K562 (cell line): Measurements from ENCODE around the gene TMEM203. TPM values are rescaled to one million over a fixed set of nuclear protein-coding genes. Genes with fewer than 3 reads are reported as not detected.

Source experiments
- ARID2 ChIP-seq: fragments of 450-650 bp; IDR thresholded peaks from 2 replicates; pipeline ENCODE4 v1.6.1; 2017; ENCODE audit warnings: antibody characterized with exemption, mild to moderate bottlenecking
- ATF2 ChIP-seq: sonication (generic); formaldehyde crosslinking; IDR thresholded peaks from 2 replicates; pipeline ENCODE4 v1.8.1; 2022; ENCODE audit warnings: missing genetic modification reagents
- DNMT1 ChIP-seq: fragments of 450-650 bp; IDR thresholded peaks from 2 replicates; pipeline ENCODE4 v1.6.1; 2016; ENCODE audit warnings: antibody characterized with exemption, mild to moderate bottlenecking
- EGR1 ChIP-seq: fragments of 450-650 bp; conservative IDR thresholded peaks from 2 replicates; pipeline ENCODE4 v1.6.1; 2017; ENCODE audit warnings: mild to moderate bottlenecking
- EP400 ChIP-seq: fragments of 450-650 bp; IDR thresholded peaks from 2 replicates; pipeline ENCODE4 v1.6.1; 2017; ENCODE audit warnings: antibody characterized with exemption, mild to moderate bottlenecking, moderate library complexity
- FOSL1 ChIP-seq: fragments of 200-800 bp; sonication (Bioruptor generic); conservative IDR thresholded peaks from 2 replicates; pipeline ENCODE4 v1.6.1; 2016; ENCODE audit warnings: missing genetic modification characterization, missing compliant biosample characterization
- FOXJ2 ChIP-seq: fragments of 200-800 bp; sonication (Bioruptor generic); IDR thresholded peaks from 2 replicates; pipeline ENCODE4 v1.6.1; 2016; ENCODE audit warnings: missing genetic modification characterization, missing compliant biosample characterization
- JUNB ChIP-seq: fragments of 450-650 bp; formaldehyde crosslinking; conservative IDR thresholded peaks from 2 replicates; pipeline ENCODE4 v1.4.0; 2020; ENCODE audit warnings: mild to moderate bottlenecking
- NFXL1 ChIP-seq: fragments of 450-650 bp; formaldehyde crosslinking; IDR thresholded peaks from 2 replicates; pipeline ENCODE4 v1.4.0; 2021; ENCODE audit warnings: mild to moderate bottlenecking
- POU5F1 ChIP-seq: fragments of 150-350 bp; IDR thresholded peaks from 2 replicates; pipeline ENCODE4 v1.6.1; 2014; ENCODE audit warnings: borderline replicate concordance, low read length, low read depth, mild to moderate bottlenecking; ENCODE audit not compliant: partially characterized antibody
- PYGO2 ChIP-seq: fragments of 450-650 bp; IDR thresholded peaks from 2 replicates; pipeline ENCODE4 v1.6.1; 2016; ENCODE audit warnings: mild to moderate bottlenecking, missing genetic modification characterization, moderate library complexity, missing compliant biosample characterization
- RUNX1 ChIP-seq: sonication (generic); IDR thresholded peaks from 2 replicates; pipeline ENCODE4 v1.6.1; 2016; ENCODE audit warnings: antibody characterized with exemption, low read depth
- SAFB2 ChIP-seq: fragments of 200-400 bp; formaldehyde crosslinking; IDR thresholded peaks from 2 replicates; pipeline ENCODE4 v1.6.1; 2018; ENCODE audit warnings: borderline replicate concordance, low read length, low read depth, moderate library complexity; ENCODE audit not compliant: severe bottlenecking
- SMARCB1 ChIP-seq: IDR thresholded peaks from 2 replicates; pipeline ENCODE4 v1.6.1; 2011; ENCODE audit warnings: improper control_type of control experiment, low read depth; ENCODE audit not compliant: insufficient read length
- SNAPC5 ChIP-seq: fragments of 250-450 bp; sonication (Bioruptor Pico); IDR thresholded peaks from 2 replicates; pipeline ENCODE4 v1.8.0; 2021; ENCODE audit warnings: moderate library complexity, mild to moderate bottlenecking, inconsistent platforms
- SREBF2 ChIP-seq: sonication (generic); formaldehyde crosslinking; IDR thresholded peaks from 2 replicates; pipeline ENCODE4 v1.4.0; 2020; ENCODE audit warnings: mild to moderate bottlenecking, missing genetic modification reagents
- SRSF9 ChIP-seq: fragments of 200-400 bp; formaldehyde crosslinking; IDR thresholded peaks from 2 replicates; pipeline ENCODE4 v1.6.1; 2017; ENCODE audit warnings: low read depth, low read length, borderline replicate concordance
- ZNF124 ChIP-seq: sonication (generic); formaldehyde crosslinking; IDR thresholded peaks from 2 replicates; pipeline ENCODE4 v1.8.1; 2022; ENCODE audit warnings: missing genetic modification reagents
- ZNF764 ChIP-seq: fragments of 250-450 bp; sonication (Bioruptor Pico); IDR thresholded peaks from 2 replicates; pipeline ENCODE4 v1.4.0; 2020; ENCODE audit warnings: low read depth, mild to moderate bottlenecking, moderate library complexity
- polyA plus RNA-seq, 8 experiments: library from polyadenylated mRNA; depleted of rRNA in 4 of 8; stranded (reverse) in 5 of 8; unstranded in 3 of 8; fragments of >200 nt; fragmentation: Nextera tagmentation in 2 of 8; fragmentation: Illumina TruSeq in 1 of 8; extraction: Ambion mirVana in 2 of 8; extraction: Trizol in 1 of 8; gene quantifications; 2 replicates each; pipeline versions ENCODE4 v1.2.1 to v1.2.3, GENCODE V29; 2011 to 2014; ENCODE audit warnings: inconsistent platforms in 1 of 8, missing spikeins in 1 of 8
- total RNA-seq, 7 experiments: library from RNA; depleted of rRNA in 6 of 7; stranded (reverse); fragments of >200 nt in 6 of 7; fragmentation: Illumina TruSeq in 2 of 7; extraction: Trizol in 2 of 7; gene quantifications; 2 replicates each; pipeline versions ENCODE4 v1.2.1 to v1.2.3, GENCODE V29; 2011 to 2021; ENCODE audit warnings: low replicate concordance in 1 of 7
- TF ChIP-seq, protein P1 (sequence below): sonication (generic); formaldehyde crosslinking; IDR thresholded peaks from 2 replicates; pipeline ENCODE4 v1.8.1; 2023; ENCODE audit warnings: mild to moderate bottlenecking, missing genetic modification reagents, moderate library complexity
- TF ChIP-seq, protein P2 (sequence below), 2 experiments: fragments of 450-650 bp; IDR thresholded peaks; 2 replicates each; pipeline ENCODE4 v1.6.1; 2016
- TF ChIP-seq, protein P3 (sequence below): fragments of 450-650 bp; formaldehyde crosslinking; IDR thresholded peaks from 2 replicates; pipeline ENCODE4 v1.4.0; 2020; ENCODE audit warnings: mild to moderate bottlenecking, mixed read lengths

Gene TMEM203
- total and polyA plus RNA-seq, 9 of the 15 experiments (the other 6 are each of a cell fraction or from before 2014, with no cell fraction given) = 8.8 to 59.5 (median 37.6) TPM

GRCh38 chr9:137157618-137158415, 47.6 kb downstream of the TMEM203 start (continued):
- no peak for TF ChIP-seq ATF2 (CRISPR knock-in tag)
- TF ChIP-seq POU5F1 = no peak
- TF ChIP-seq ZNF764 = no peak
- TF ChIP-seq SAFB2 = no peak
- TF ChIP-seq SNAPC5 (CRISPR knock-in tag) = no peak
- no peak for TF ChIP-seq SRSF9
- TF ChIP-seq EGR1 = peak; percentile 34; the same call in 1 of the 2 replicates
- TF ChIP-seq ARID2 = no peak
- TF ChIP-seq RUNX1 = no peak
- no peak for TF ChIP-seq JUNB (CRISPR knock-in tag)
- no peak for TF ChIP-seq FOSL1 (tag)
- no peak for TF ChIP-seq ZNF124
- no peak for TF ChIP-seq SREBF2 (CRISPR knock-in tag)
- no peak for TF ChIP-seq NFXL1
- TF ChIP-seq EP400 = no peak
- TF ChIP-seq, protein P1, sequence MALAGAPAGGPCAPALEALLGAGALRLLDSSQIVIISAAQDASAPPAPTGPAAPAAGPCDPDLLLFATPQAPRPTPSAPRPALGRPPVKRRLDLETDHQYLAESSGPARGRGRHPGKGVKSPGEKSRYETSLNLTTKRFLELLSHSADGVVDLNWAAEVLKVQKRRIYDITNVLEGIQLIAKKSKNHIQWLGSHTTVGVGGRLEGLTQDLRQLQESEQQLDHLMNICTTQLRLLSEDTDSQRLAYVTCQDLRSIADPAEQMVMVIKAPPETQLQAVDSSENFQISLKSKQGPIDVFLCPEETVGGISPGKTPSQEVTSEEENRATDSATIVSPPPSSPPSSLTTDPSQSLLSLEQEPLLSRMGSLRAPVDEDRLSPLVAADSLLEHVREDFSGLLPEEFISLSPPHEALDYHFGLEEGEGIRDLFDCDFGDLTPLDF (CRISPR knock-in tag) = no peak
- TF ChIP-seq, protein P2, sequence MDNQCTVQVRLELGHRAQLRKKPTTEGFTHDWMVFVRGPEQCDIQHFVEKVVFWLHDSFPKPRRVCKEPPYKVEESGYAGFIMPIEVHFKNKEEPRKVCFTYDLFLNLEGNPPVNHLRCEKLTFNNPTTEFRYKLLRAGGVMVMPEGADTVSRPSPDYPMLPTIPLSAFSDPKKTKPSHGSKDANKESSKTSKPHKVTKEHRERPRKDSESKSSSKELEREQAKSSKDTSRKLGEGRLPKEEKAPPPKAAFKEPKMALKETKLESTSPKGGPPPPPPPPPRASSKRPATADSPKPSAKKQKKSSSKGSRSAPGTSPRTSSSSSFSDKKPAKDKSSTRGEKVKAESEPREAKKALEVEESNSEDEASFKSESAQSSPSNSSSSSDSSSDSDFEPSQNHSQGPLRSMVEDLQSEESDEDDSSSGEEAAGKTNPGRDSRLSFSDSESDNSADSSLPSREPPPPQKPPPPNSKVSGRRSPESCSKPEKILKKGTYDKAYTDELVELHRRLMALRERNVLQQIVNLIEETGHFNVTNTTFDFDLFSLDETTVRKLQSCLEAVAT (IDR thresholded peaks at IDR 0.05) = no peak
- no peak for TF ChIP-seq PYGO2 (tag)
- TF ChIP-seq, protein P3, sequence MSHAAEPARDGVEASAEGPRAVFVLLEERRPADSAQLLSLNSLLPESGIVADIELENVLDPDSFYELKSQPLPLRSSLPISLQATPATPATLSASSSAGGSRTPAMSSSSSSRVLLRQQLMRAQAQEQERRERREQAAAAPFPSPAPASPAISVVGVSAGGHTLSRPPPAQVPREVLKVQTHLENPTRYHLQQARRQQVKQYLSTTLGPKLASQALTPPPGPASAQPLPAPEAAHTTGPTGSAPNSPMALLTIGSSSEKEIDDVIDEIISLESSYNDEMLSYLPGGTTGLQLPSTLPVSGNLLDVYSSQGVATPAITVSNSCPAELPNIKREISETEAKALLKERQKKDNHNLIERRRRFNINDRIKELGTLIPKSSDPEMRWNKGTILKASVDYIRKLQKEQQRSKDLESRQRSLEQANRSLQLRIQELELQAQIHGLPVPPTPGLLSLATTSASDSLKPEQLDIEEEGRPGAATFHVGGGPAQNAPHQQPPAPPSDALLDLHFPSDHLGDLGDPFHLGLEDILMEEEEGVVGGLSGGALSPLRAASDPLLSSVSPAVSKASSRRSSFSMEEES = peak; percentile 53
- no peak for TF ChIP-seq SMARCB1
- TF ChIP-seq DNMT1 = no peak
- no peak for TF ChIP-seq FOXJ2 (tag)
